Measurements from ENCODE around the gene PROS1. TPM values are rescaled to one million over a fixed set of nuclear protein-coding genes. Genes with fewer than 3 reads are reported as not detected.

The PROS1 gene
- total RNA-seq (2011; cell fraction: chromatin; rRNA removed; ENCODE audit: low replicate concordance) = 22.7 and 61.5 TPM in 2 replicates
- total RNA-seq (2011; cell fraction: nucleolus; rRNA removed) = 25.8 and 29.7 TPM in 2 replicates
- 52.1 and 61.8 TPM in 2 replicates for total RNA-seq (2011; cell fraction: nucleoplasm; rRNA removed)
- 16.8 and 18.0 TPM in 2 replicates for total RNA-seq (2014; rRNA removed)
- 31.1 and 35.9 TPM in 2 replicates for total RNA-seq (2014; rRNA removed; fragmentation: Illumina TruSeq; extraction: Trizol)
- total RNA-seq (2015; rRNA removed; fragmentation: Illumina TruSeq; extraction: Trizol) = 27.9 and 29.7 TPM in 2 replicates
- total RNA-seq (2021) = 22.6 and 22.7 TPM in 2 replicates
- polyA plus RNA-seq (2011; rRNA removed) = 30.8 and 50.5 TPM in 2 replicates
- polyA plus RNA-seq (2011; cell fraction: cytosol; rRNA removed) = 11.5 and 13.2 TPM in 2 replicates
- 11.6 and 15.2 TPM in 2 replicates for polyA plus RNA-seq (2011; cell fraction: nucleus; rRNA removed)
- polyA plus RNA-seq (2012) = 23.0 and 23.9 TPM in 2 replicates
- polyA plus RNA-seq (2014; fragmentation: Illumina TruSeq; extraction: Trizol) = 22.4 and 22.9 TPM in 2 replicates
- polyA plus RNA-seq (2014; fragmentation: Nextera tagmentation; extraction: Ambion mirVana) = 1 to 10 TPM; 5.5 to 9.6 TPM
- 20.1 and 22.1 TPM in 2 replicates for polyA plus RNA-seq (2014; rRNA removed)
- 34.6 and 47.0 TPM in 2 replicates for polyA minus RNA-seq (2011; rRNA and poly(A)+ RNA removed)
- polyA minus RNA-seq (2011; cell fraction: cytosol; rRNA and poly(A)+ RNA removed) = 11.8 and 18.5 TPM in 2 replicates
- 9.7 and 10.8 TPM in 2 replicates for polyA minus RNA-seq (2011; cell fraction: nucleus; rRNA and poly(A)+ RNA removed)
- percentile 64 among the genes with signal in this experiment for Bru-seq, nascent RNA
- BruChase-seq, experiment 1, labeled RNA remaining after a 2-hour chase = percentile 73 among the genes with signal in this experiment
- percentile 76 among the genes with signal in this experiment for BruChase-seq, experiment 2, labeled RNA remaining after a 6-hour chase
- long read RNA-seq, experiment 1, transcript PROS1-202 (15 exons, 3,583 nt) = major isoform, 129 of 262 reads
- long read RNA-seq, experiment 1, transcript PROS1-212 (16 exons, 3,432 nt) = minor isoform, 76 of 262 reads
- long read RNA-seq, experiment 1, partial matches to known transcripts = 9 of 262 reads
- long read RNA-seq, experiment 1, other reads (novel, unspliced or antisense) = 47 of 262 reads
- long read RNA-seq, experiment 2, partial matches to known transcripts = 7 of 39 reads
- long read RNA-seq, experiment 2, other reads (novel, unspliced or antisense) = 29 of 39 reads
- long read RNA-seq, experiment 3, transcript PROS1-212 (16 exons, 3,432 nt) = minor isoform, 8 of 30 reads
- long read RNA-seq, experiment 3, transcript PROS1-202 (15 exons, 3,583 nt) = major isoform, 10 of 30 reads
- long read RNA-seq, experiment 3, partial matches to known transcripts = 6 of 30 reads
- long read RNA-seq, experiment 3, other reads (novel, unspliced or antisense) = 6 of 30 reads

DNA sequence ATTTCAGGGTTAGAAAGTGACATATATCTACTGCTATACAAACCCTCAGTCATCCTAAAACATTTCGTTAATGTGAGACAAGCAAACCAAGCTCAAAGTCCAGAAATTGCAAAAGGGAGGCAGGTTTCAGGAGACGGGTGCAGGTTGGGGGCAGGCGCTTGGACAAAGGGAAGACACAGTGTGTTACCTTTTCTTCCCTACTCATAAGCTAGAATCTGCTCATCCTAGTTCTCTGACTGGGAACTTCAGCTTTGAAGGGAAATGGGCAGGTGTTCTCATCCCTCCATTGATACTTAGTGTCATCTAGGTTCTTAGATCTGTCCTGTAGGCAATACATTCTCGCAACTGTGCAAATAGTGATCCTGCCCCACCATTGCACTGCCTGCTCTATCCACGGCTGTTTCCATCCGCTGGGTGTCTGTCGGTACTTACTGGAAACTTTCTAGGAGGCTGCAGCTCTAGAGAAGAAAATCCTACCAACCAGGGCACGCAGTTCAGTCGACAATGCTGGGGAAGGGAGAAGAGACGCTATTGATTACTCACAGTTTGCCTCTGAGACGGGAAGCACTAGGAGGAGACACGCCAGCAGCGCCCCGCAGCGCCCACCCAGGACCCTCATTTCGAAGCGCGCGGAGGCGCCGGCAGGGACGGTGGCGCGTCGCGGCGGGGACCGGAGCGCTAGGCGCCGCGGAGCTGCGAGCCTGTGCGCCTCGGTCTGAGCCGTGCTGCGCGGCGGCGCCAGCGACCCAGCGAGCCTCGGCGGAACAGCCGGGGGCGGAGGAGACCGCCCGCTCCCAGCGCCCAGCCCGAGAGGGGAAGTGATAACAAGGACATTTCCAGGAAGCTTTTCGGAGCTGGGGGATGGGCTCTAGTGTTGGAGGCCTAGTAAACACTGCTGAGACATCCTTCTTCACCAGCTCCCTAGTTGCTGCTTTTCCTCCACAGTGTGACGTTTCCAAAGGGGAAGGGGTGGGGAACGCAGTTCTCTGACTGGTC lies at the start of gene PROS1:
PROS1 (minus strand) TSS at position 766 of the 996 bp plus-strand sequence; CDS start at position 619, 147 bp downstream.
- DNase-seq (ENCODE audit: extremely low read depth in 1 of 4, low spot score in 3 of 4) (peak; percentile 60 to 93 (median 70)), FAIRE-seq (peak; percentile 95), ATAC-seq (peak; percentile 93)
- no peaks in the 10 kb centered on the region for H3K27me3 ChIP-seq (ENCODE audit: control insufficient read depth in 2 of 2, insufficient read depth in 2 of 2, low read length in 2 of 2)
- H3K9ac ChIP-seq (ENCODE audit: insufficient read depth in 1 of 2, low read depth in 2 of 2, low read length in 2 of 2) = peak within 1 kb of the TSS; percentile 86 to 91
- ChIA-PET CTCF (ENCODE audit: low intra/inter-chr PET ratio) (no interaction called here), POLR2A (interaction anchor here (0.6 to 2.2 kb wide), 7 partner anchors 8 to 91 kb away, joined by 3 to 14 read pairs (median 4); partner anchors contain the start of genes DHFR2 and NSUN3)
- under 1% methylated on average over 21 of the region's 53 CpGs for WGBS (ENCODE audit: insufficient coverage, low coverage, missing lambda C conversion rate)
- peaks cover under 1% of the 10 kb centered on the region; the same call in 1 of the 3 replicates for H3K36me3 ChIP-seq (ENCODE audit: control insufficient read depth, insufficient read depth, low read length)
- no peaks in the 10 kb centered on the region for H3K9me3 ChIP-seq (replicated peaks; ENCODE audit: control insufficient read depth, insufficient read depth, low read depth, low read length)
- H3K4me1 ChIP-seq (replicated peaks in 1 of 2; ENCODE audit: control insufficient read depth in 2 of 2, insufficient read depth in 2 of 2, low read length in 2 of 2) = peaks cover 11 to 19% of the 10 kb centered on the region in 2 experiments; a peak in 4 of 5 replicates
- peak within 1 kb of the TSS; percentile 92 for H3K27ac ChIP-seq (ENCODE audit: extremely low read depth, low read depth, low read length)
- no peaks in the 10 kb centered on the region for H4K20me1 ChIP-seq (replicated peaks; ENCODE audit: control insufficient read depth, insufficient read depth, low read length)
- H3K79me2 ChIP-seq (ENCODE audit: control insufficient read depth, insufficient read depth, low read length) = peaks cover 38% of the 10 kb centered on the region
- H3K4me3 ChIP-seq = peak within 1 kb of the TSS; percentile 79
- TSS peak; percentile 51 for BruUV-seq (replicated peaks)
- intact Hi-C loops (cut with micrococcal nuclease) = loop anchor here (2.0 kb wide), 1 partner anchor 89 kb away; the partner anchor contains the start of genes DHFR2 and NSUN3
- peak within 1 kb of the TSS; percentile 96 for H3K4me2 ChIP-seq (ENCODE audit: insufficient read depth, low read length)
- no peaks in the 10 kb centered on the region for H3K9me1 ChIP-seq (ENCODE audit: control insufficient read depth, insufficient read depth, low read length)
- in situ Hi-C loops (cut with MboI) = no loop called here
- H2AFZ ChIP-seq (ENCODE audit: low read depth, low read length) = peak within 1 kb of the TSS; percentile 92
- TF ChIP-seq NR4A1 (CRISPR knock-in tag; IDR thresholded peaks at IDR 0.05) = no peak
- TF ChIP-seq NR4A1 (tag; IDR thresholded peaks at IDR 0.05) = no peak
- peak; percentile 71 for TF ChIP-seq TAF1 (IDR thresholded peaks at IDR 0.05; ENCODE audit: control insufficient read depth, extremely low read depth, insufficient read depth, low read length, severe bottlenecking)
- peak; percentile 68 for TF ChIP-seq GATAD2B (IDR thresholded peaks at IDR 0.05; ENCODE audit: borderline replicate concordance)
- TF ChIP-seq CBFA2T3 (IDR thresholded peaks at IDR 0.05) = peak; percentile 26; the same call in 1 of the 2 replicates
- TF ChIP-seq HNRNPLL (IDR thresholded peaks at IDR 0.05; ENCODE audit: low read depth, low read length, poor library complexity, severe bottlenecking) = peak; percentile 84
- peak; percentile 66; the same call in 1 of the 2 replicates for TF ChIP-seq EP300 (IDR thresholded peaks at IDR 0.05; ENCODE audit: low read length)
- TF ChIP-seq HNRNPH1 (optimal IDR thresholded peaks at IDR 0.05; ENCODE audit: low read depth, low read length) = no peak
- TF ChIP-seq, protein P1, sequence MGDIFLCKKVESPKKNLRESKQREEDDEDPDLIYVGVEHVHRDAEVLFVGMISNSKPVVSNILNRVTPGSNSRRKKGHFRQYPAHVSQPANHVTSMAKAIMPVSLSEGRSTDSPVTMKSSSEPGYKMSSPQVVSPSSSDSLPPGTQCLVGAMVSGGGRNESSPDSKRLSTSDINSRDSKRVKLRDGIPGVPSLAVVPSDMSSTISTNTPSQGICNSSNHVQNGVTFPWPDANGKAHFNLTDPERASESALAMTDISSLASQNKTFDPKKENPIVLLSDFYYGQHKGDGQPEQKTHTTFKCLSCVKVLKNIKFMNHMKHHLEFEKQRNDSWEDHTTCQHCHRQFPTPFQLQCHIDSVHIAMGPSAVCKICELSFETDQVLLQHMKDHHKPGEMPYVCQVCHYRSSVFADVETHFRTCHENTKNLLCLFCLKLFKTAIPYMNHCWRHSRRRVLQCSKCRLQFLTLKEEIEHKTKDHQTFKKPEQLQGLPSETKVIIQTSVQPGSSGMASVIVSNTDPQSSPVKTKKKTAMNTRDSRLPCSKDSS (IDR thresholded peaks at IDR 0.05; ENCODE audit: low read depth, partially characterized antibody) = no peak
- 0 out of 2 replicates have a peak, but pooled peaks have one; percentile 21 for TF ChIP-seq JUN (IDR thresholded peaks at IDR 0.05; ENCODE audit: borderline replicate concordance, low read depth, low read length)
- TF ChIP-seq JUN (CRISPR knock-in tag; IDR thresholded peaks at IDR 0.05; ENCODE audit: borderline replicate concordance) = no peak

Data from K562 (cell line).